Adrenal gland (tissue), 5 donors: Measurements from ENCODE around the gene FOXO3.

Source experiments
- POLR2A ChIP-seq, 2 donors: fragments of 450-650 bp; IDR thresholded peaks; one replicate each; pipeline ENCODE4 v1.6.1; 2017; ENCODE audit warnings: antibody characterized with exemption in 2 of 2, mild to moderate bottlenecking in 2 of 2, moderate library complexity in 1 of 2
- TF ChIP-seq, protein P1 (sequence below), 6 experiments: fragments of 450-650 bp in 4 of 6; fragments of 200-600 bp in 2 of 6; sonication (generic) in 1 of 6; IDR thresholded peaks; 1 replicate in 5 of 6; 2 replicates in 1 of 6; pipeline versions ENCODE4 v1.5.1 to v1.8.0; 2016 to 2021; ENCODE audit warnings: antibody characterized with exemption in 6 of 6, mild to moderate bottlenecking in 2 of 6, moderate library complexity in 1 of 6
- donor health status: DM: no; HTN: no; CAD: no.

DNA sequence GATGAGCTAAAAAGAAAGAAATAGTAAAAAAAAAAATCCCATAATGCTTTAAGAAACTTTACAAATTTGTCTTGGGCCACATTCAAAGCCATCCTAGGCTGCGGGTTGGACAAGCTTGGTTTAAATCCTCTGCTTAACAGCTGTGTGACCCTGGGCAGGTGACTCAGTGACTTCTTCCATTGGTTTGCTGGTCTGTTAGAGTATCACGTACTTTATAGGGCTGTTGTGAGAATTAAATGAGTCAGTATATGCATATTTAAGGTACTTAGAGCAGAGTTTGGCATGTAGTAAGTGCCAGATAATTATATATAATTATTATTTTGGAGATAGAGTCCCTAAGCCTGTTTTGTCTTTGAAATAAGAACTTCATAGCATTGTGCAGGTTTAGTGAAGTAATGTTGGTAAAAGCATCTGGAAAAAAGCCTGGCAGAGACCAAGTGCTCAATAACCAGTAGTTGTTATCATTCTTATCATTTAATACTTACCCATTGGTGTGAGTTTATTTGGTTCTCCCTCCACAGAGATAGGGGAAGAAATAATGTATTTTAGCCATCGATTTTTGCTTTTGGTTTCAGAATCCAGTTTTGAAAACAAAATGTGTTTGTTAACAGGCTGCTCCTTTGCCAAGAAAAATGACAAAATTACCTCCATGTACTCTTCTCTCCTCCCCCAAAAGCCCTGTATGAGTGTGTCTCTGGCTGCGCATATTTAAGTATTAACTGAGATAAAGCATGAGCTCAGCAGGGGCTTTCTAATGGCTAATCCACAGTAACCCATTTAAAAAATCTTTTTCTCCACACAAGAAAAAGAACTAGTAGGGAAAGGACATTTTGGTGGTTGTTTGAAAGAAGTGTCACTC is 67.2 kb downstream of the FOXO3 start:
- TF ChIP-seq, protein P1, sequence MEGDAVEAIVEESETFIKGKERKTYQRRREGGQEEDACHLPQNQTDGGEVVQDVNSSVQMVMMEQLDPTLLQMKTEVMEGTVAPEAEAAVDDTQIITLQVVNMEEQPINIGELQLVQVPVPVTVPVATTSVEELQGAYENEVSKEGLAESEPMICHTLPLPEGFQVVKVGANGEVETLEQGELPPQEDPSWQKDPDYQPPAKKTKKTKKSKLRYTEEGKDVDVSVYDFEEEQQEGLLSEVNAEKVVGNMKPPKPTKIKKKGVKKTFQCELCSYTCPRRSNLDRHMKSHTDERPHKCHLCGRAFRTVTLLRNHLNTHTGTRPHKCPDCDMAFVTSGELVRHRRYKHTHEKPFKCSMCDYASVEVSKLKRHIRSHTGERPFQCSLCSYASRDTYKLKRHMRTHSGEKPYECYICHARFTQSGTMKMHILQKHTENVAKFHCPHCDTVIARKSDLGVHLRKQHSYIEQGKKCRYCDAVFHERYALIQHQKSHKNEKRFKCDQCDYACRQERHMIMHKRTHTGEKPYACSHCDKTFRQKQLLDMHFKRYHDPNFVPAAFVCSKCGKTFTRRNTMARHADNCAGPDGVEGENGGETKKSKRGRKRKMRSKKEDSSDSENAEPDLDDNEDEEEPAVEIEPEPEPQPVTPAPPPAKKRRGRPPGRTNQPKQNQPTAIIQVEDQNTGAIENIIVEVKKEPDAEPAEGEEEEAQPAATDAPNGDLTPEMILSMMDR (IDR thresholded peaks at IDR 0.05): no peak
- TF ChIP-seq POLR2A (IDR thresholded peaks at IDR 0.05): no peak
